ENCODE data around the gene LRRC4C. TPM values are rescaled to one million over a fixed set of nuclear protein-coding genes. Genes with fewer than 3 reads are reported as not detected.

LRRC4C gene
- total and polyA plus RNA-seq, 2 donors (not counting 1 experiment from before 2014, with no cell fraction given) = under 0.01 to 0.02 TPM

GRCh38 chr11:40280159-40281051 lies 1179.0 kb downstream of the LRRC4C start:
- H3K27ac ChIP-seq (ENCODE audit: insufficient read depth, low read length) = no peak overlapping the region
- H3K36me3 ChIP-seq (ENCODE audit: control insufficient read depth, insufficient read depth, low read length) = no peaks in the 10 kb centered on the region
- no peak overlapping the region for H3K4me3 ChIP-seq (replicated peaks in 1 of 4; ENCODE audit: control extremely low read depth in 1 of 4, insufficient read depth in 1 of 4, low read depth in 3 of 4, low read length in 4 of 4)
- H3K9me3 ChIP-seq (ENCODE audit: control insufficient read depth, insufficient read depth, low read depth, low read length) = no peaks in the 10 kb centered on the region
- no peaks in the 10 kb centered on the region for H4K20me1 ChIP-seq (ENCODE audit: control insufficient read depth, extremely low read depth, insufficient read depth, low read length)
- no peak overlapping the region for H3K4me2 ChIP-seq (ENCODE audit: extremely low read depth, insufficient read depth, low read length)
- no peak for DNase-seq (ENCODE audit: low read depth in 2 of 2)
- H3K79me2 ChIP-seq (ENCODE audit: control insufficient read depth, insufficient read depth, low read length) = no peaks in the 10 kb centered on the region
- no peak for TF ChIP-seq EZH2 (IDR thresholded peaks at IDR 0.05; ENCODE audit: low read length, missing control alignments)
- no peak for TF ChIP-seq CTCF (conservative IDR thresholded peaks at IDR 0.05 in 1 of 2, IDR thresholded peaks at IDR 0.05 in 1 of 2; ENCODE audit: low read depth in 1 of 2, low read length in 2 of 2)
- no peak overlapping the region for H3K9ac ChIP-seq (ENCODE audit: insufficient read depth, low read length)
- no peak overlapping the region for H2AFZ ChIP-seq (ENCODE audit: low read length)
- H3K27me3 ChIP-seq (ENCODE audit: control insufficient read depth, insufficient read depth, low read length) = no peaks in the 10 kb centered on the region
- H3K4me1 ChIP-seq (ENCODE audit: control insufficient read depth, extremely low read depth, insufficient read depth, low read length) = no peaks in the 10 kb centered on the region

- Histone ChIP-seq H4K20me1 (ENCODE audit: control insufficient read depth, extremely low read depth, insufficient read depth, low read length) (no peaks in the 10 kb centered on the region), H3K4me3 (replicated peaks in 1 of 4; ENCODE audit: control extremely low read depth in 1 of 4, insufficient read depth in 1 of 4, low read depth in 3 of 4, low read length in 4 of 4) (no peak overlapping the region), H3K9ac (ENCODE audit: insufficient read depth, low read length) (no peak overlapping the region), H3K79me2 (ENCODE audit: control insufficient read depth, insufficient read depth, low read length) (no peaks in the 10 kb centered on the region), H3K36me3 (ENCODE audit: control insufficient read depth, insufficient read depth, low read length) (no peaks in the 10 kb centered on the region), H3K4me1 (ENCODE audit: control insufficient read depth, extremely low read depth, insufficient read depth, low read length) (no peaks in the 10 kb centered on the region), H3K9me3 (ENCODE audit: control insufficient read depth, insufficient read depth, low read depth, low read length) (no peaks in the 10 kb centered on the region), H3K27ac (ENCODE audit: insufficient read depth, low read length) (no peak overlapping the region), H3K27me3 (ENCODE audit: control insufficient read depth, insufficient read depth, low read length) (no peaks in the 10 kb centered on the region), H3K4me2 (ENCODE audit: extremely low read depth, insufficient read depth, low read length) (no peak overlapping the region), H2AFZ (ENCODE audit: low read length) (no peak overlapping the region)
- peak in 1 of 2 donors; percentile 54 for DNase-seq (ENCODE audit: low read depth in 2 of 2)
- TF ChIP-seq CTCF (conservative IDR thresholded peaks at IDR 0.05 in 1 of 2, IDR thresholded peaks at IDR 0.05 in 1 of 2; ENCODE audit: low read depth in 1 of 2, low read length in 2 of 2) = no peak
- no peak for TF ChIP-seq EZH2 (IDR thresholded peaks at IDR 0.05; ENCODE audit: low read length, missing control alignments)
Measured at GRCh38 chr11:40276960-40277359, 1182.5 kb downstream of the LRRC4C start.

GRCh38 chr11:40274017-40274416 lies 1185.4 kb downstream of the LRRC4C start:
- Histone ChIP-seq H3K79me2 (ENCODE audit: control insufficient read depth, insufficient read depth, low read length) (no peaks in the 10 kb centered on the region), H2AFZ (ENCODE audit: low read length) (no peak overlapping the region), H3K4me1 (ENCODE audit: control insufficient read depth, extremely low read depth, insufficient read depth, low read length) (no peaks in the 10 kb centered on the region), H3K4me2 (ENCODE audit: extremely low read depth, insufficient read depth, low read length) (no peak overlapping the region), H3K36me3 (ENCODE audit: control insufficient read depth, insufficient read depth, low read length) (no peaks in the 10 kb centered on the region), H3K4me3 (replicated peaks in 1 of 4; ENCODE audit: control extremely low read depth in 1 of 4, insufficient read depth in 1 of 4, low read depth in 3 of 4, low read length in 4 of 4) (no peak overlapping the region), H4K20me1 (ENCODE audit: control insufficient read depth, extremely low read depth, insufficient read depth, low read length) (no peaks in the 10 kb centered on the region), H3K9ac (ENCODE audit: insufficient read depth, low read length) (no peak overlapping the region), H3K9me3 (ENCODE audit: control insufficient read depth, insufficient read depth, low read depth, low read length) (no peaks in the 10 kb centered on the region), H3K27me3 (ENCODE audit: control insufficient read depth, insufficient read depth, low read length) (no peaks in the 10 kb centered on the region), H3K27ac (ENCODE audit: insufficient read depth, low read length) (no peak overlapping the region)
- no peak for TF ChIP-seq EZH2 (IDR thresholded peaks at IDR 0.05; ENCODE audit: low read length, missing control alignments)
- DNase-seq (ENCODE audit: low read depth in 2 of 2) = peak; percentile 63 to 97

All from fibroblast of lung (primary cell).